SK-N-MC (cell line): ENCODE results near the gene SLIRP.
"Not testable (repeated sequence)": the region's sequence is repeated elsewhere in the genome, so short reads cannot be mapped to it uniquely, and the experiment has no call there.

Experiments used
- DNase-seq: peaks from one replicate; pipeline ENCODE4 v3.0.0-alpha.2; 2011; ENCODE audit warnings: low read depth, low spot score
- H3K27ac ChIP-seq: fragments of 200-600 bp; sonication (generic); 2 replicates; pipeline ENCODE4 v1.5.1; 2016; ENCODE audit warnings: mixed run types
- H3K36me3 ChIP-seq: fragments of 200-600 bp; sonication (generic); 2 replicates; pipeline ENCODE4 v1.6.1; 2017; ENCODE audit warnings: antibody characterized with exemption, low read length, mixed read lengths; ENCODE audit not compliant: insufficient read depth
- H3K4me3 ChIP-seq: fragments of 200-600 bp; sonication (generic); 2 replicates; pipeline ENCODE4 v1.5.1; 2016
- H3K9ac ChIP-seq: fragments of 200-600 bp; sonication (generic); 2 replicates; pipeline ENCODE4 v1.8.0; 2017; ENCODE audit warnings: mixed run types, mixed read lengths; ENCODE audit not compliant: insufficient read length
- H3K9me3 ChIP-seq: fragments of 200-600 bp; sonication (generic); 2 replicates; pipeline ENCODE4 v1.6.1; 2017; ENCODE audit warnings: low read depth, mild to moderate bottlenecking, antibody characterized with exemption, low read length, moderate library complexity, mixed read lengths
- EZH2 ChIP-seq: fragments of 200-600 bp; sonication (generic); IDR thresholded peaks from one replicate; pipeline ENCODE4 v1.6.1; 2017; ENCODE audit warnings: antibody characterized with exemption
- FOXP2 ChIP-seq: optimal IDR thresholded peaks from 2 replicates; pipeline ENCODE3; 2011; ENCODE audit warnings: mild to moderate bottlenecking, moderate library complexity; ENCODE audit not compliant: insufficient read depth; ENCODE audit errors: extremely low read length, control extremely low read depth
- POLR2AphosphoS5 ChIP-seq: IDR thresholded peaks from 2 replicates; pipeline ENCODE4 v1.6.1; 2012; ENCODE audit warnings: mild to moderate bottlenecking, low read depth, low read length, borderline replicate concordance

The SLIRP gene

GRCh38 chr14:77717608-77718305, 9.9 kb downstream of the SLIRP start:
- Histone ChIP-seq H3K27ac (peak overlapping the region; percentile 14), H3K9me3 (no peaks in the 10 kb centered on the region), H3K9ac (no peak overlapping the region), H3K4me3 (no peak overlapping the region), H3K36me3 (peaks cover 93% of the 10 kb centered on the region)
- TF ChIP-seq EZH2: no peak
- TF ChIP-seq POLR2AphosphoS5: peak; percentile 20; the same call in 1 of the 2 replicates
- no peak for TF ChIP-seq FOXP2
- no peak for DNase-seq

- peaks cover 97% of the 10 kb centered on the region for H3K36me3 ChIP-seq
These were observed 13.5 kb downstream of the SLIRP start for GRCh38 chr14:77721437-77721836.

GRCh38 chr14:77722301-77722700, 14.4 kb downstream of the SLIRP start:
- TF ChIP-seq POLR2AphosphoS5 (no peak), FOXP2 (no peak), EZH2 (no peak)
- Histone ChIP-seq H3K9me3 (no peaks in the 10 kb centered on the region), H3K9ac (no peak overlapping the region), H3K27ac (no peak overlapping the region; the same call in 1 of the 2 replicates), H3K36me3 (peaks cover 97% of the 10 kb centered on the region), H3K4me3 (no peak overlapping the region)
- DNase-seq: no peak

More at GRCh38 chr14:77721437-77721836, 13.5 kb downstream of the SLIRP start:
- Histone ChIP-seq H3K9me3 (no peaks in the 10 kb centered on the region), H3K9ac (no peak overlapping the region), H3K4me3 (no peak overlapping the region), H3K27ac (peak overlapping the region; percentile 33; the same call in 1 of the 2 replicates)
- TF ChIP-seq POLR2AphosphoS5: no peak
- TF ChIP-seq FOXP2: no peak
- no peak for TF ChIP-seq EZH2
- no peak for DNase-seq

GRCh38 chr14:77730976-77731497, 23.1 kb downstream of the SLIRP start:
- H3K36me3 ChIP-seq: peaks cover 100% of the 10 kb centered on the region
- DNase-seq: no peak
- H3K4me3 ChIP-seq: no peak overlapping the region
- H3K9me3 ChIP-seq: no peaks in the 10 kb centered on the region
- TF ChIP-seq FOXP2 (no peak), POLR2AphosphoS5 (no peak), EZH2 (no peak)
- H3K27ac ChIP-seq: no peak overlapping the region
- no peak overlapping the region for H3K9ac ChIP-seq

- peaks cover 59% of the 10 kb centered on the region for H3K36me3 ChIP-seq
- H3K9ac ChIP-seq: no peak overlapping the region
- no peak overlapping the region for H3K27ac ChIP-seq
- no peaks in the 10 kb centered on the region for H3K9me3 ChIP-seq
- no peak for DNase-seq
- no peak for TF ChIP-seq POLR2AphosphoS5
- no peak for TF ChIP-seq FOXP2
- TF ChIP-seq EZH2: no peak
- no peak overlapping the region for H3K4me3 ChIP-seq
These were observed 30.8 kb downstream of the SLIRP start for GRCh38 chr14:77738559-77739250.

GRCh38 chr14:77741438-77741837, 33.5 kb downstream of the SLIRP start:
- no peak for DNase-seq
- Histone ChIP-seq H3K36me3 (peaks cover 45% of the 10 kb centered on the region), H3K27ac (no peak overlapping the region), H3K9me3 (no peaks in the 10 kb centered on the region), H3K9ac (no peak overlapping the region), H3K4me3 (no peak overlapping the region)
- no peak for TF ChIP-seq EZH2

- Histone ChIP-seq H3K9ac (no peak overlapping the region), H3K9me3 (no peaks in the 10 kb centered on the region), H3K27ac (no peak overlapping the region), H3K36me3 (peaks cover 41% of the 10 kb centered on the region), H3K4me3 (no peak overlapping the region)
- TF ChIP-seq FOXP2 (no peak), EZH2 (no peak), POLR2AphosphoS5 (no peak)
- DNase-seq: no peak
These were observed 38.3 kb downstream of the SLIRP start for GRCh38 chr14:77746064-77746702.

- peaks cover 53% of the 10 kb centered on the region for H3K36me3 ChIP-seq
- not testable (repeated sequence) for H3K9ac ChIP-seq, H3K4me3 ChIP-seq, H3K9me3 ChIP-seq, H3K27ac ChIP-seq, DNase-seq
These were observed 39.5 kb downstream of the SLIRP start for GRCh38 chr14:77747425-77747824.
